Measurements from ENCODE around the gene PTPN2.

- TF ChIP-seq CTCF (conservative IDR thresholded peaks at IDR 0.05; ENCODE audit: low read depth in 2 of 2) = no peak
- no peak for TF ChIP-seq CREB1 (CRISPR knock-in tag; IDR thresholded peaks at IDR 0.05; ENCODE audit: low read depth)
- TF ChIP-seq, protein P1, sequence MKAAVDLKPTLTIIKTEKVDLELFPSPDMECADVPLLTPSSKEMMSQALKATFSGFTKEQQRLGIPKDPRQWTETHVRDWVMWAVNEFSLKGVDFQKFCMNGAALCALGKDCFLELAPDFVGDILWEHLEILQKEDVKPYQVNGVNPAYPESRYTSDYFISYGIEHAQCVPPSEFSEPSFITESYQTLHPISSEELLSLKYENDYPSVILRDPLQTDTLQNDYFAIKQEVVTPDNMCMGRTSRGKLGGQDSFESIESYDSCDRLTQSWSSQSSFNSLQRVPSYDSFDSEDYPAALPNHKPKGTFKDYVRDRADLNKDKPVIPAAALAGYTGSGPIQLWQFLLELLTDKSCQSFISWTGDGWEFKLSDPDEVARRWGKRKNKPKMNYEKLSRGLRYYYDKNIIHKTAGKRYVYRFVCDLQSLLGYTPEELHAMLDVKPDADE (IDR thresholded peaks at IDR 0.05) = no peak
- TF ChIP-seq POLR2AphosphoS5 (IDR thresholded peaks at IDR 0.05; ENCODE audit: low read depth) = no peak
- TF ChIP-seq EZH2phosphoT487 (IDR thresholded peaks at IDR 0.05; ENCODE audit: unreplicated experiment) = no peak
- TF ChIP-seq REST (IDR thresholded peaks at IDR 0.05; ENCODE audit: unreplicated experiment) = no peak
- no peak for TF ChIP-seq STAT1 (IDR thresholded peaks at IDR 0.05; ENCODE audit: unreplicated experiment)
- no peak for TF ChIP-seq EZH2 (IDR thresholded peaks at IDR 0.05; ENCODE audit: low read depth, unreplicated experiment)
- no peak for TF ChIP-seq NANOG (IDR thresholded peaks at IDR 0.05; ENCODE audit: borderline replicate concordance)
- TF ChIP-seq ZNF462 (CRISPR knock-in tag; IDR thresholded peaks at IDR 0.05) = no peak
- no peak for TF ChIP-seq ZNF114 (CRISPR knock-in tag; IDR thresholded peaks at IDR 0.05)
These were observed 23.4 kb upstream of the PTPN2 start for GRCh38 chr18:12907258-12907925.

All from GM23338 (cell line).